ENCODE measurements around the gene CYB5D1.

DNA sequence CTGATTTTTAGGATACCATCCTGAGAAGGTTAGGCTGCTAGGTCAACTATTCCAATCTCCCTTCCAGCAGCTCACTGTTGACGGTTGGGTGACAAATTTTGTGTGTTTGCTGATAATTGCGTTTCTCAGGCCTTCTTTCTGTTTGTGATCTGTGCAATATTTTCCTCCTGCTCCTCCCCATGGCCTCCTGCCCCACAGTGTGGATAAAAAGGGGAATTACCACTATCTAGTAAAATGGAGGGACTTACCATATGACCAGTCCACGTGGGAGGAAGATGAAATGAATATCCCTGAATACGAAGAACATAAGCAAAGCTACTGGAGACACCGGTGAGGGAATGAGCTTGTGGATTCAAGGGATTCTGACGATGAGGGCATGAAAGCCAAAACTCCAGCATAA is 40.0 kb downstream of the CYB5D1 start:
- TF ChIP-seq POLR2AphosphoS5 (IDR thresholded peaks at IDR 0.05; ENCODE audit: low read depth) (no peak), GABPA (IDR thresholded peaks at IDR 0.05; ENCODE audit: low read depth) (no peak)
- TF ChIP-seq, protein P1, sequence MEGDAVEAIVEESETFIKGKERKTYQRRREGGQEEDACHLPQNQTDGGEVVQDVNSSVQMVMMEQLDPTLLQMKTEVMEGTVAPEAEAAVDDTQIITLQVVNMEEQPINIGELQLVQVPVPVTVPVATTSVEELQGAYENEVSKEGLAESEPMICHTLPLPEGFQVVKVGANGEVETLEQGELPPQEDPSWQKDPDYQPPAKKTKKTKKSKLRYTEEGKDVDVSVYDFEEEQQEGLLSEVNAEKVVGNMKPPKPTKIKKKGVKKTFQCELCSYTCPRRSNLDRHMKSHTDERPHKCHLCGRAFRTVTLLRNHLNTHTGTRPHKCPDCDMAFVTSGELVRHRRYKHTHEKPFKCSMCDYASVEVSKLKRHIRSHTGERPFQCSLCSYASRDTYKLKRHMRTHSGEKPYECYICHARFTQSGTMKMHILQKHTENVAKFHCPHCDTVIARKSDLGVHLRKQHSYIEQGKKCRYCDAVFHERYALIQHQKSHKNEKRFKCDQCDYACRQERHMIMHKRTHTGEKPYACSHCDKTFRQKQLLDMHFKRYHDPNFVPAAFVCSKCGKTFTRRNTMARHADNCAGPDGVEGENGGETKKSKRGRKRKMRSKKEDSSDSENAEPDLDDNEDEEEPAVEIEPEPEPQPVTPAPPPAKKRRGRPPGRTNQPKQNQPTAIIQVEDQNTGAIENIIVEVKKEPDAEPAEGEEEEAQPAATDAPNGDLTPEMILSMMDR (IDR thresholded peaks at IDR 0.05; ENCODE audit: insufficient read depth, low read length) = no peak
- TF ChIP-seq, protein P2, sequence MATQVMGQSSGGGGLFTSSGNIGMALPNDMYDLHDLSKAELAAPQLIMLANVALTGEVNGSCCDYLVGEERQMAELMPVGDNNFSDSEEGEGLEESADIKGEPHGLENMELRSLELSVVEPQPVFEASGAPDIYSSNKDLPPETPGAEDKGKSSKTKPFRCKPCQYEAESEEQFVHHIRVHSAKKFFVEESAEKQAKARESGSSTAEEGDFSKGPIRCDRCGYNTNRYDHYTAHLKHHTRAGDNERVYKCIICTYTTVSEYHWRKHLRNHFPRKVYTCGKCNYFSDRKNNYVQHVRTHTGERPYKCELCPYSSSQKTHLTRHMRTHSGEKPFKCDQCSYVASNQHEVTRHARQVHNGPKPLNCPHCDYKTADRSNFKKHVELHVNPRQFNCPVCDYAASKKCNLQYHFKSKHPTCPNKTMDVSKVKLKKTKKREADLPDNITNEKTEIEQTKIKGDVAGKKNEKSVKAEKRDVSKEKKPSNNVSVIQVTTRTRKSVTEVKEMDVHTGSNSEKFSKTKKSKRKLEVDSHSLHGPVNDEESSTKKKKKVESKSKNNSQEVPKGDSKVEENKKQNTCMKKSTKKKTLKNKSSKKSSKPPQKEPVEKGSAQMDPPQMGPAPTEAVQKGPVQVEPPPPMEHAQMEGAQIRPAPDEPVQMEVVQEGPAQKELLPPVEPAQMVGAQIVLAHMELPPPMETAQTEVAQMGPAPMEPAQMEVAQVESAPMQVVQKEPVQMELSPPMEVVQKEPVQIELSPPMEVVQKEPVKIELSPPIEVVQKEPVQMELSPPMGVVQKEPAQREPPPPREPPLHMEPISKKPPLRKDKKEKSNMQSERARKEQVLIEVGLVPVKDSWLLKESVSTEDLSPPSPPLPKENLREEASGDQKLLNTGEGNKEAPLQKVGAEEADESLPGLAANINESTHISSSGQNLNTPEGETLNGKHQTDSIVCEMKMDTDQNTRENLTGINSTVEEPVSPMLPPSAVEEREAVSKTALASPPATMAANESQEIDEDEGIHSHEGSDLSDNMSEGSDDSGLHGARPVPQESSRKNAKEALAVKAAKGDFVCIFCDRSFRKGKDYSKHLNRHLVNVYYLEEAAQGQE (IDR thresholded peaks at IDR 0.05; ENCODE audit: insufficient replicate concordance, low read depth) = no peak

All from HL-60 (cell line).